GM19438 (cell line): ENCODE measurements around the gene LPO.

Source experiments
- ATAC-seq: cut with Tn5 transposase; IDR thresholded peaks from one replicate; pipeline ENCODE4 v1.9.1; 2021; ENCODE audit warnings: low read depth; ENCODE audit not compliant: unreplicated experiment

The LPO gene

GRCh38 chr17:58277107-58277801 lies 38.9 kb downstream of the LPO start:
- ATAC-seq: no peak

DNA sequence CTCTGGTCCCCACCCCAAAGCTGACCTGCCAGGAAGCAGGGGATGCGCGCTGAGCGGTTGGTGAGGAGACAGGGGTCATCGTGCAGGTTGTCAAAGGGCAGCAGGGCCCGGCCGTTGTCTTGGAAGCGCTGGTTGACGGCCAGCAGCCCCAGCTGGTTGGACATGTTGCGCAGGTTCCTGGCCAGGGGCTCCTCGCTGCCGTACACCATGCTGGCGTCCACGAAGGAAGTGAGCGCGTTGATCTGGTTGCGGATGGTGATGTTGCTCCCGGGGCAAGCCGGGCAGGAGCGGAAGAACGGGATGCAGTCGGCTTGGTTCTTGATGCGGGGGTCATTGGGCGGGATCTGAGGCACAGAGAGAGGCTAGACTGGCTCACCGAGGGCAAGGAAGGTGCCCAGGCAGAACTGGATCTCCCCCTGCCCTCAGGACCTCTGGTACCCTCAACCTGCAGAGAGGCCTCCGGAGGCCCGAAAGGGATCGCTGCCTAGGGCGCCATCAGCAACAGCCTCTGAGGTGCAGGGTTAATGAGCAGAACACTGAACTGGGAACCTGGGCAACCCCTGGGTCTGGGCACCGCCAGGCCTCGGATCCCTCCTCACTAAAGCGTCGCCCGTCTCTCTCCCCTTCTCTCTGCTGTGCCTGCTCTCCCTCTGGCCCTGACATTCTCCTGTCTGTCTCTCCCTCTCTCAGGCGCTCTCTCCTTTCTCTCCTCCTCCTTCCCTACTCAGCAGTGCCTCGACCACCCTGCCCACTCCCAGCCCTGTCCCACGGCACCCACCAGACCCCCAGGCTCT lies 39.6 kb downstream of the LPO start:
- no peak for ATAC-seq

GRCh38 chr17:58278661-58279015 lies 40.3 kb downstream of the LPO start:
- ATAC-seq: no peak

GRCh38 chr17:58279016-58279711 lies 40.8 kb downstream of the LPO start:
- ATAC-seq: no peak

GRCh38 chr17:58279736-58280479 lies 41.5 kb downstream of the LPO start:
- ATAC-seq: no peak

DNA sequence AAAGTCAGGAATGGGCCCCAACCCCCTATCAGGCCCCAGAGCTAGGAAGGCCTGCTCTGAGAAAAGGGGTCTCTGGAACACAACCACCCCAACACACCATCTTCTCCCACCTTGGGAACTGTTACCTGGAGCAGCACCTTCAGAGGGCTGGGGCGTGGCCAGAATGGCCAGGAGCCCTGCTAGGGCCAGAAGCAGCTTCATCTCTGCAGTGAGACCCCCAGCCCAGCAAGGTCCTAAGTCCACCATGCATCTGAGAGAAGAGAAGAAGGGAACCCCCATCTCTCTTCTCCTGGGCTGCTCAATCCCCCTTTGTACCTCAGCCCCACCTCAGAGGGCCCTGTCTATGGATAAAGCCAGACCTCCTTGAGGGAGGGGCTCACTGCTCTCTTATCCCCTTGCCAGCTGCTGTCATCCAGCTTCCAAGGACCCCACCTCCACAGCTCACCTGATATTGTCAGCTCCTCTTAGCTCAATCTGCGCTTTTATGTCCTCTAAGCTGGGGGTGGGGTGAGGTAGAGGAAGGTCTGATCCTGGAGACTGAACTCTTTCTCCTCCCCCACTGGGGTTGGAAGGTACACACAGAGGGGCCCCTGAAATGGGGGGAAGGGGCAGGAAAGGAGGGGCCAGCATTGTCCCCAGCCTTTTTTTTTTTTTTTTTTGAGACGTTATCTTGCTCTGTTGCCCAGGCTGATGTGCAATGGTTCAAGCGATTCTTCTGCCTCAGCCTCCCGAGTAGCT lies 42.3 kb downstream of the LPO start, which contains the start of gene MPO:
Gene MPO, minus strand, starts transcription at position 456 of the 738 bp plus-strand sequence. Its CDS starts 177 bp downstream, at position 279.
- no peak for ATAC-seq

- no peak for ATAC-seq
Measured at GRCh38 chr17:58281511-58282011, 43.2 kb downstream of the LPO start.

DNA sequence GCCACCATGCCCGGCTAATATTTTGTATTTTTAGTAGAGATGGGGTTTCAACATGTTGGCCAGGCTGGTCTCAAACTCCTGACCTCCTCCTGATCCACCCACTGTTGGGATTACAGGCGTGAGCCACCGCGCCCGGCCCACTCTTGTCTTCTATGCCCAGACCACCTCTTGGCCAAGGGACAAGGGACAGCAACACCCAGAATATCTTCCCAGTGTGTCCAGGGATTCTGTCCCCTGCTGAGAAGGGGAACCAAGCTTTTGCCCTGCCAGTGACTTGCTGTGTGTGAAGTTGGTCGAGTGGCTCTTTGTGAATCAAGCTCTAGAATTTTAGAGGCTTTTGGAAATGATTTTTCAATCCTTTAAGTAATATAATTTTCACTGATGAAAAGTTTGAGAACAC lies 44.1 kb downstream of the LPO start:
- ATAC-seq: no peak

- ATAC-seq: no peak
Measured at GRCh38 chr17:58283674-58284612, 45.6 kb downstream of the LPO start.

DNA sequence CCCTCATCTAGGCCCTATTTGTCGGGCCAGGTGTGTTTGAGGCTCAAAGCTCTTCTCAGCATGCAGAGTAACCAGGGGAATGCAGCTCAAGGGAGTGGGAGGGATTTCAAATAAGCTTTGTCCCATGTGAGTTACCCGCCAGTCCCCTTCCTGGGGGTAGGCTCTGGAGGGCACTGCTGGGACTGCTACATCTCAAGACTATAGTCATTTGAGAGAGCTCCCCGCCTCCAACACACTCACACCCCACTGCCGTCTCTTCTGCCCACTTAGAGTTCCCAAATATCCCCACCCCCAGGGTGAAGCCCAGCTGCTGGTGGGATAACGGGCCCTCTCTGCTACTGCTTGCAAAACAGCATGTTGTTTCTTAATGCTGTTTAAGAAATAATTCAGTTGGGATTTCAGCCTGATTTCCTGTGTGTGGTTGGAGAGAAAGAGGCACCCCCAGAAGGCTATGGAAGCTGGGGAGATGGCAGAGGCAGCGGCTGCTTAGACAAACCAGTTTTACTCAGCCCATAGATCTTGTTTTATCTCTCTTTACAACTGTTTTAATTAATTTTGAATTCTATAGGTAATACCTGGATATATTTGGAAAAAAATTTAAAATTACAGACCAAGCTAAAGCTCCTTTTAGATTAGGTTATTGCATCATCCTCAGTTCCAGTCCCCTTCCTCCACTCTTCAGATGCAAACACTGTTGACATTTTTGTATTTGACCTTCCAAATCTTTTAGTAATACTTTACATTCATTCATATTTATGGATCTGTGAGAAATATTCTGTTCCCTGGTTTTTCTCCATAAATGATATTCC lies 46.4 kb downstream of the LPO start:
- ATAC-seq: no peak

- no peak for ATAC-seq
Measured at GRCh38 chr17:58285422-58285810, 47.0 kb downstream of the LPO start.

- no peak for ATAC-seq
Measured at GRCh38 chr17:58289869-58290268, 51.5 kb downstream of the LPO start.

DNA sequence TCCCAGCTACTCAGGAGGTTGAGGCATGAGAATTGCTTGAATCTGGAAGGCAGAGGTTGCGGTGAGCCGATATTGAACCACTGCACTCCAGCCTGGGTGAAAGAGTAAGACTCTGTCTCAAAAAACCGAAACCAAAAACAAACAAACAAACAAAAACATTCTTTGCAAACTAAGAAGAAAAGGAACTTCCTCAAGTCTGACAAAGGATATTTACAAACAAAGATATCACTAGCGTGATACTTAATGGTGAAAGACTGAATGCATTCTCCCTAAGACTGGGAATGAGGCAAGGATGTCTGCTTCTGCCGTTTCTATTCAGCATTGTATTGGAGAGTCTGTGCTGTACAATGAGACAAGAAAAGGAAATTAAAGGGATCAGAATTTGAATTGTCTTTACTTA lies 52.9 kb downstream of the LPO start:
- no peak for ATAC-seq

DNA sequence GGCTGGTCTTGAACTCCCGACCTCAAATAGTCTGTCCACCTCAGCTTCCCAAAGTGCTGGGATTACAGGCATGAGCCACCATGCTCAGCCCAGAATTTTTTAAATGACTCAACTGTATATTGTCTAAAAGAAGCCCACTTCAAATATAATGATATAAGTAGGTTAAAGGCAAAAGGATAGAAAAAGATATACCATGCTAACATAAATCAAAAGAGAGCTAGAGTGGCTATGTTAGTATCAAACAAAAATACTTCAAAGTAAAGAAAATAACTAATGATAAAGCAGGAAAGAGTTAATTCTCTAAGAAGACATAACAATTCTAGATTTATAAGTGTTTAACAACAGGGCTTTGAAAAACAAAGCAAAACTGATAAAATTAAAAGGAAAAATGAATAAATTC lies 55.6 kb downstream of the LPO start:
- no peak for ATAC-seq

DNA sequence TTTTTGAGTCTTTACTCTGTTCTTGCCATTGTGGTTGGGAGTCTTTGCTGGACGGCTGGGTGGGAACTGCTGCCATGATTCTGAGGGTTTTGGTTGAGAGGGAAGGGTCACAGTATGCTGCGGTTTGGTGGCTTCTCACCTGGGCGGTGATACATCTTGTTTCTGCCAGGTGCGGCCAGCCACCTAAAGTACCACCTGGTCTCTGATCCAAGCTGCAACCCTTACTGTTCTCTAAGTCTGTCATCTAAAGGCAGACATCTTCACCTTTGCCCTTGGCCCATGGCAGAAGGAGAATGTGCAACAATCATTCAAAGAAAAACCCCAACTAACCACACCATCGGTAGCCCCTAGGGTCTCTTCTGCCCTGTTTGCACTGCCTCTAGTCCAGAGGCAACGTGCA lies 62.0 kb downstream of the LPO start:
- no peak for ATAC-seq

DNA sequence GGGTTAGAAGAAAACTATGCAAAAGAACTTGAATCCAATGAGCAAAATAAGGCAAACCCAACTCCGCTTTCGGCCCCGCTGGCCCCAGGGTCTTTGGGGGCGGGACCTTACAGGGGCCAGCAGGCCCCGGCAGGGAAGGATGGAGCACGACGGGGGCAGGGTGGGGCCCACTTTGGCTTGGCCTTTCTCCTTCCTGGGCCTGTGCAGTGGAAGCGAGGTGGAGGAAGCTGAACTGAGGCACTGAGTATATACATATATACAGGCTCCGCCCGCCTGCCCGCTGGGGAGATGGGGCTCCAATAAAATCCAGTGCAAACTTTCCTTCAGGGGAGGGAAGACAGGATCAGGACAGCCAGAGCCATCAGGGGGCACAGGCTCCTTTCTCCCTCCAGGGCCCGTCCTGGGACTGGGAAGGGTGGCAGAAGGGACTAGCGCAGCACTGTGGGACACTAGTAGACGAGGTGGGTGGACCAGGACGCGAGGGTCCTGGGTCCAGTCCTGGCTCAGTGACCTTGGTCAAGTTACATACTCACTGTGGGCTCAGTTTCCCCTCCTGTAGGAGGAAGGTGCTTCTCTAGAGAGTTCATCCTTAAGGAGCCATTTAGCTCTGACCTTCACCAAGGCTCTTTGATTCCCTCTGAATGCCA lies 63.2 kb downstream of the LPO start:
- ATAC-seq: no peak

GRCh38 chr17:58302171-58302918 lies 64.0 kb downstream of the LPO start:
- ATAC-seq: no peak
